SIG-M5 treated with dmso at 0.1 percent for 504 hours (cell line): Measurements from ENCODE around the gene SKAP2.

ENCODE experiments used
- DNase-seq: peaks from one replicate; lab custom pipeline; 2025; ENCODE audit not compliant: unreplicated experiment; lab: John Stamatoyannopoulos, UW

The SKAP2 gene

DNA sequence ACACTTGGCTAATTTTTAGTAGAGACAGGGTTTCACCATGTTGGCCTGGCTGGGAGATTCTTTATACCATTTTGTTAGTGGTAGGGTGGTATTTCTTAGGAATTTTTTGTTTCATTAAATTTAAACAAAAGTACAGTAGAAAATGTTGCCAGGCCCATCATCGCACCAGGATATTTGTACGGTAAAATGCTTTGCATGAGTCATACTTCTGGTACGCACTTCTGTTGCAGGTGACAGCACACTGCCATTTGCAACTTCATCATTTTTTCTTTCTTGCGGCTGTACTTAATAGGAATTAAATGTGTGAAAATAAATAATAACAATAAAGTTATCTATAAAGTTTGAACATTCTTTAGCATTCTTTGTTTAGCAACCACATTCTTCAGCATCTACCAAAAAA lies 195.6 kb downstream of the SKAP2 start:
- no peak for DNase-seq

DNA sequence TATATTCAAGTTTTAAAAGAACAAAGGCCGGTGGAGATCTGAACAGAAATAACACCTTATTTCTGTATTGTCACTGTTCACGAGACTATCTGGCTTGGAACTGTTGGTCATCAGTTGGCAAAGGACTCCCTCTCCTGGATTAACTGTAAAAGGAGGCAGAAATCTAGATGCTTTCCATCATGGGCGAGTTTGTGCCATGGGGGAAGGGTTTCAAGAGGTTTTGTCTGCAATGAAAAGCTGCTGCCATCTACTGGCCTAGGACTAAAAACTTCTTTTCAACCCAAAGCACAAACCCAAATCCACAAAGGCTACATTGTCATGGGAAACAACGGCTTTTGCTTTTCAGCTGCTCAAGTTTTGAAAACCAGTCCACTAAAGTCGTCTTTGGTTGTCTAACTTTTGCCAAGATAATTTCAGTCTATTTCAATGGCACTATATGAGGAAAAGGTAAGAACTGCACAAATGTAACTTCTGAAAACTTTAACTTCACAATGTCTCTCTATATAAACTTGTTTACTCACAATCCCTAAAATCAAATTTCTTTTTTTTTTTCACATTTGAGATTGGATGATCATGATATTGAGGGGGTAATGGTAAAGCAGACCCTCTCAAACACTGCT lies 196.8 kb downstream of the SKAP2 start:
- peak; percentile 90 for DNase-seq

DNA sequence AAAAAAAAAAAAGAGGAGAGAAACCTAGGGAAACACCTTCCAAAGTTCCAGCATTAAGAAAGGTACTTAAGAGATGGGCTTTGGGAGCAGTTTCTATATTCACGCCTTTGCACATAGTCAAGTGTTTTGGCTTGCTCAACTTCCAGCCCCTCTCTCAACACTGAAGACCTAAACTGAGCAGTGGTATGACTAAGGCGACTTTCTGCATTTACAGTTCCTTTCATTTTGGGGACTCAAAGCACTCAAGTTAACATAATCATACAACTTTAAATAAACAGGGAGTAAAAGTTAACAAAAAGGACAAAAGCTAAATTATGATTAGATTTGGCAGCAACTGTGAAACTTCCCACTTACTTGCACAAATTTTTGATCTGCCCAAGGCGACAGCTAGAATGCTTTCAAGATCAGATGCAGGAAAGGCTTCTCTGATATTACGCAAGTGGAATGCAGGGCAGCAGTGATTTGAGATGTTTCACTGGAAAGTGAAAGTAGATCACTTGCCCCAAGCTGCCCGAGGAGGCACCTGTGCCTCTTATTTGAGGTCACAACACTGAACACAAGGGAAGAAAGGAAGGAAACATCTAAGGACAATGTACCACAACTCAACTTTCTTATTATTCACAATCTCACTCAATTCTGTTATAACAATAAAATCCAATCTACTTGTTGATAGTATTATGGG lies 199.5 kb downstream of the SKAP2 start:
- no peak for DNase-seq

GRCh38 chr7:26664274-26664673 lies 200.1 kb downstream of the SKAP2 start:
- DNase-seq = no peak

DNA sequence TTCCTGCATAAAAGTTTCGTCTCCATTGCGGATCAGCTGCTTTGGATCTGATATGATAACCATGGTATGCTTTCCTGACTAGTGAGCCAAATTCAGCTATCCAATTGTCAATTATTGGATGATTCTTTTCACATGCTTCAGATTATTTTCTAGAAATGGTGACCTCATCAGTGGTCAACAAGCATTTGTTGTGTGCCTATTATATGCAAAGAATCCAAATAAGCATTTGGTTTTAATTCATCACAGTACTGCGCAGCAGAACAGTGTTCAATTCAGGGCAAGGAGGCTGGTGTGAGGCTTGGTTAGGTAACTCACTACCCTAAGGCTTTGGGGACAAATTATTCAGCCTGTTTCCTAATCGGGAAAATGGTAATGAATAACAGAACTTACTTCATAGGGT lies 200.5 kb downstream of the SKAP2 start:
- no peak for DNase-seq

DNA sequence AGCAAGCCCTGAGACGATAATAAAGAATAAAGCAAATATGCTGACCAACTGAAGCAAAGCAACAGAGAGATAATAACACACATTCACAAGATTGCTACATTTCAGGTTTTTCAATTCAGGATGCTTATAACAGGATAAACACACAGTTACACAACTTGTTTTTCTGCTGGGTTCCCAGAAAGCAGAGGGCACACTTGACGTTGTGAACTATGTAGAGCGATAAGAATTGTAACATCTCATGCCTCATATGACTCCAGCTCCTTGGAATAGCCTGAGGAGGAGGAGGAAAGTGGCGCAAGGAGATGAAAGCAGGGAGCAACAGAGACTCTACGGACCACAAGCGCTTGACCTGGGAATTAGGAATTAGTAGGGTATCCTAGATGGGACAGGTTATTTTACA lies 201.7 kb downstream of the SKAP2 start:
- DNase-seq = no peak

DNA sequence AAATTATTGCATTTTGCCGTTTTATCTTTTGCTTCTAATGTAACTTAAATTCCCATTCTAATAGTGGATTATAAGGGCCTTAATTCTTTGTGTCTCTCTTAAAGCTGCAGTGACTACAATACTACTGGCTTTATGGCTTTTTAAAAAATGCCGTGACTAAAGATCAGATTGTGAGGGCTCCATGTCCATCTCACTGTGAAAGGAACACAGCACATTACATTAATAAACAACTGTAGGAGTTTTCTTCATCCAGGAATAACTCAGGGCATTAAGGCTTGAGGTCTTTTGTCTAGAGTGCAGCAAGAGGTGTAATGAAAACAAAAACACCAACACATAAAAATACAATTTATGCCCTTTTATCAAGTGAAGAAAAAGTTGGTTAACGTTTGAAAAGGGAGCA lies 205.3 kb downstream of the SKAP2 start:
- DNase-seq = no peak

DNA sequence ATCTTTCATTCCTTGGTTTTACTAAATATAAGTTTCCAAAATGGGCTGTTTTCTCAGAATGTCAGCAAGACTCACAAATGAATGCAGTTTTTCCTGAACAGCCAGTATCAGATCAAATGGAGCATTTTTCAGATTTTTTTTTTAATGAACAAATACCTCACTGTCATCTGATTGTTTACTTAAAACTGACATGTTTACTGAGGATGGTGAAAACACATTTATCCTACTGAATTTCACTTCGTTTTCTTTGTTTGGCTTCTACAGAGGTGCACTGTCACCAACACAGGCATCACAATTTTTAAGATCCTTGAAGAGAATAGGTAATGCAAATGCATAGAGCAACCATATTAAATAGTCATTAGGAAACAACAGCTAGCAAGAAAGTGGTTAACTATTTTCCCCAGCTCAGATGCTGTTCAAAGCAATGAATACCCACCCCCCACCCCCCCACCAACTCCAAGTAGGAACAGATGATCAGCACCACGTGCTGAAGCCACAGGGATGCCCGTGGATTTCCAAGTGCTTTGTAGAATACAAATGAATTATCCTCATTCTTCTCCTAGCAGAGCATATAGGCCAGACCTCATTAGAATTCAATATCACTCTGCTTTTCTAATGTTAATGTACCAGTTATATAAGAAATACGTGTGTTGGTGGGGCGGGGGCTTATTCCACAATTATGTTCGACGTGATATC lies 205.9 kb downstream of the SKAP2 start:
- DNase-seq = no peak

DNA sequence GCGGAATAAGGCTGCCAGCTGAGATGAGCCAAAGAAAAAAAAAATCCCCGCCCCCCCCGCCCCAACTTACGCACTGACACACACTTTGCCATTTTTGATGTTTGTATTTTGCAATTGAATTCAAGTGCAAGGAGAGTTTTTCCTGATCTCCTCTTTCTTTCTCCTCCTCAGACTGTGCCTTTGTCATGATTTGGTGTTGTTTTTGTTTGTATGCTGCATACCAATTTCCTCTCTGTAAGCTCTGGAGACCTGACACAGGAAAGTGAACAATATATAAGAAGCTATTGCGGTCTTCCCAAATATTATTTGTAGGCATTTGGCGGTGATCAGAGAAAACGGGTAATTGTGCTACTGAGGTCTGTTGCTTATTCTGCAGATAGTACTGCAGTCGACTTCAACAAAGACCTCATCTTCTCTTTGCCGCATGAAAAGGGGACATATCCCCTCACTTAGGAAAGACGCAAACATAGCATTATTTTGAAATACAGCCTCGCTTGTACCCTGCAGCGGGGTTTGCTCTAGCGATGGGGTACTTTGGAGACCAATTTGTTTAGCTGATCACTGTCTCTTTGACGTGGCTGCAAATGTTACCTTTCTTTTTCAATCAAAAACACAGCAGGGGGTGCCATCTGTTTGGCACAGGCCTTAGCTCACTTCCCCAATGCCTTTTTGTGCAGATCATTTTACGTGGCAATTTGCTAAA lies 206.6 kb downstream of the SKAP2 start:
- no peak for DNase-seq

DNA sequence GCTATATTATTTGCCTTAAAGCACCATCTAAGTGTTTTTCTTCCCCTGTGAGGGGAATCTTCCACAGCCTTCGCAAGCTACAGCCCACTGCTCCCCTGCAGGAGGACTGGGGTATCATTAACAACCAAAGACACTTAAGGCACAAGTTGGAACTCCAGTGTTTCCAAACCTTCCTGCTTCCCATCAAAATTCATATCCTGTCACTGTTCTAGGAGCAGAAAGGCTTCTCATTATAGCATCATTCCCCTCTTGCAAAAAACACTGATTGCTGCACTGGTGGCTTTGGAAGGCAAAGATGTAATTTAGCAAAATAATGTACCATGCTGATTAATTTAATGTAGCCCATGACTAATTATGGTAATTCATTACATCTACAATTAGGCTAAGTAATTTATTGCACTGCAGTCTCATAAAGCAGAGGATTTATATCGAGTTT lies 207.2 kb downstream of the SKAP2 start:
- no peak for DNase-seq

DNA sequence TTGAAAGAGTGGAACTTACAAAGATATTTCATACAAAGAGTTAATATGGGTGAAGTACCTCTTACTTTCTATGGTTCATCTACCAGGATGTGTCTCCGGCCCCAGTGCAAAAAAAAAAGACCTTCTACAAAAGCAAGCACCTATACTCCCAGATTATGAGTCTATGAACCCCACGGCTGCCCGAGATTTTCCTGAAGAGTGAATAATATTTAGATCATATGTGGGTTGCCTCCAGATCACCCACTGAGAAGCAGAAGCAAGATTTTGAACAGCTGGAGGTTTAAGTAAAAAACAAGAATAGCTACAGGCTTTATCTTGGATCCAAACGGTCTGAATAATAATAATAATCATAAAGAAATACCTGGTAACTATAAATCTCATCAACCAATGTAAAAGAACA lies 207.7 kb downstream of the SKAP2 start:
- no peak for DNase-seq

DNA sequence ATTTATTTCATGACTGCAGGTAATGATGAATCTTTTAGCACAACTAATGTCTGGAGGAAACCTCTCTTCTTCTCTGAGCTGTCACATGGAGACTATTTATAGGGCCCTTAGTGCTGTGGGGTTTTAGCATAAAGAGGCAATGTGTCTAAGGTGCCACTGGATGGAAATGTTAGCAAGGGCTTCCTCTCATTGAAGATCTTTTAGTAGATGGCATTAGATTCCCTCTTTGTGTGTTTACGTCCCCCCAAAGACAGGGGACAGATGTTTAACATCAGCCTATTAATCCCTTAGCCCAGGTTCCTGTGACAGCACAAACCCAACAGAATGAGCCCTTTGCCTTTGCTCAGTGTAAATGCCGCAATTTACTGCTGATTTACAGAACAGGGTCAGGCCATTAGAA lies 208.6 kb downstream of the SKAP2 start:
- no peak for DNase-seq

DNA sequence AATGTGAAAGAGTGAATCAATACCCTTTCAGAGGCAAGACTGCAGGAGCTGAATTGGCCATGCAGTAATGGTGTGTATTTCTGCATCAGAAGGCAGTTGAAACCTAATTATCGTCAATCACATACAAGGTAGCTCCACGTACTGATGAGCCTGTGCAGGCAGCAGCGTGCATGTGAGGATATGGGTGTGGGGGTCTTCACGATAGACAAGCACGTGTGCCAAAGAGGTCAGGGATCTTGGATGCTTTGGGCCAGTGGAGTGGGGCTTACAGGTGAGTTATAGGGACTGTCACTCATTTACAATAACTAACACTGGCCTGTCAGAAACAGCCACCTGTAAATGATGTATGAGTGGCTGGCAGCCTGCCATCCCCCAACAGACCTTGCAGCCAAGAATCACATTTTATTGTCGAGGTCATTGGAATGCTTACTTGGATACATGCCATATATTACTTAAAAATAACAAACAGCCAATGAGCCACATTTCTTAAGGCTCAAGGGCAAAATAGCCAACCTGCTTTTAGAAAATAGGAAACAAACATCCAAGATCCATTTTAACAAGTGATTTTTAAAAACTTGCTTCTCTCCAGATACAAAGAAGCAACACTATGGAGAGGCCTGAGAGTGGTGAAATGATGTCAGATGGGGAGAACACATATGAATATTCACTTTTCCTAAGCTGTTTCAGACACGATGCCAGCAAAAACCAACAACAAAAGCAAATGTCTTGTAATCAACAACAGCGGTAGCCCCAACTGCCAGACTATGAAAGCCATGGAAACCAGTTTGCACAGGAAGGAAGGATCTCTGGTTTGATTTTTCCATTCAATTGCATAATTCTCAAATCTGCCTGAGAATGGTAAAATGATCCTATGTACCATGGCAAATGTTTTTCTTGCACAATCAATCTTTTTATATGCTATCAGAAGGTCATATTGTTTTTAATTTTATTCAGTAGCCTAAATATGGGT lies 210.7 kb downstream of the SKAP2 start:
- DNase-seq = no peak

GRCh38 chr7:26652401-26653100 lies 211.8 kb downstream of the SKAP2 start:
- DNase-seq = no peak

DNA sequence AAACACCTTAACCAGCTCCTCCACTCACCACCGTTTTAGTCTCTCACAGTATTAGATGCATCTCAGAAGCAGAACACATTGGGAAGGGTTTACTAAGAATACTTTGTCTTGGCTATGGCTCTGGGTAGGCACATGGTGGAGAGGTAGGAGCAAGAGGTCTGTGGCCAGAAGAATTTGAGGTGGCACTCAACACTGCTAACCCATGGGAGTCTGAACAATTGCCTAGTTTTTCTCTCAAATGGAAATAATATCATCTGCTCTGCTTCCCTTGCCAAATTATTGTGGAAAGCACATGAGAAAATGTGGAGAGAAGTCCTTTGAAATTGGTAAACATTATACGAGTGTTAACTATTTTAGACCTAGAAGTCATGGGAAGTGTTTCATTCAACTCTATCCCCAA lies 214.3 kb downstream of the SKAP2 start:
- no peak for DNase-seq

GRCh38 chr7:26649388-26649787 lies 215.0 kb downstream of the SKAP2 start:
- DNase-seq = no peak

DNA sequence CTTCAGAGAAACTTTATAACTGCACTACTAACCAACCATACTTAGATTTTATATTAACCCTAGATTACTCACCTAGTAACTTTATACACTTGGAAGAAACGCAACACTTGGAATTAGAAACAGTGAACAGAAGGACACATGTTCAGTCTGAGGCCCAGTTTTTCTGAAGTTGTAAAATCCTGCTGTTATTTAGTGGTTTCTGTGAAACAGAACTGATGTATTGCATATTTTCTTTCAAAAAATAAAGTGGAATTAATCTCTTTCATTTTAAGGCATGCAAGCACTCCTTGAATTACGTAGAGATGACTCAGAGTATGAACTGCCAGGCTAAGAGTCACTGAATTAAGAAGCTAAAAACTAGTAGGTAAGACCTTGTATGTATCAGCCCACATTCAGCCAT lies 215.8 kb downstream of the SKAP2 start:
- no peak for DNase-seq

GRCh38 chr7:26646336-26647048 lies 217.9 kb downstream of the SKAP2 start:
- DNase-seq = no peak

- DNase-seq = peak; percentile 23
Observed at GRCh38 chr7:26645121-26645520, 219.3 kb downstream of the SKAP2 start.
